ENCODE data around the gene WNT2B.

DNA sequence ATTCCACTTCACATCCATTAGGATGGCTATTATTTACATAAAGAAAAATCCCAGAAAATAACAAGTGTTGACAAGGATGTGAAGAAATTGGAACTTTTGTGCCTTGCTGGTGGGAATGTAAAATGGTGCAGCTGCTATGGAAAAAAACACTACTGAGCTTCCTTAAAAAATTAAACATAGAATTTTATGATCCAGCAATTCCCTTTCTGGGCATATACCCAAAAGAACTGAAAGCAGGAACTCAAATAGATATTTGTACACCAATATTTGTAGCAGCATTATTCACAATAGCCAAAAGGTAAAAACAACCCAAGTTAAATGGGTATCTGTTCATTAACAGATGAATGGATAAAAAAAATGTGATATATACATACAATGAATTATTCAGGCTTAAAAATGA, 45.6 kb downstream of the WNT2B start:
- TF ChIP-seq, protein P1, sequence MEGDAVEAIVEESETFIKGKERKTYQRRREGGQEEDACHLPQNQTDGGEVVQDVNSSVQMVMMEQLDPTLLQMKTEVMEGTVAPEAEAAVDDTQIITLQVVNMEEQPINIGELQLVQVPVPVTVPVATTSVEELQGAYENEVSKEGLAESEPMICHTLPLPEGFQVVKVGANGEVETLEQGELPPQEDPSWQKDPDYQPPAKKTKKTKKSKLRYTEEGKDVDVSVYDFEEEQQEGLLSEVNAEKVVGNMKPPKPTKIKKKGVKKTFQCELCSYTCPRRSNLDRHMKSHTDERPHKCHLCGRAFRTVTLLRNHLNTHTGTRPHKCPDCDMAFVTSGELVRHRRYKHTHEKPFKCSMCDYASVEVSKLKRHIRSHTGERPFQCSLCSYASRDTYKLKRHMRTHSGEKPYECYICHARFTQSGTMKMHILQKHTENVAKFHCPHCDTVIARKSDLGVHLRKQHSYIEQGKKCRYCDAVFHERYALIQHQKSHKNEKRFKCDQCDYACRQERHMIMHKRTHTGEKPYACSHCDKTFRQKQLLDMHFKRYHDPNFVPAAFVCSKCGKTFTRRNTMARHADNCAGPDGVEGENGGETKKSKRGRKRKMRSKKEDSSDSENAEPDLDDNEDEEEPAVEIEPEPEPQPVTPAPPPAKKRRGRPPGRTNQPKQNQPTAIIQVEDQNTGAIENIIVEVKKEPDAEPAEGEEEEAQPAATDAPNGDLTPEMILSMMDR (IDR thresholded peaks at IDR 0.05 in 4 of 5, conservative IDR thresholded peaks at IDR 0.05 in 1 of 5), result no peak
- no peak for TF ChIP-seq POLR2A (IDR thresholded peaks at IDR 0.05)

Data from gastrocnemius medialis (tissue), 4 donors.